Upper lobe of left lung (tissue), 6 donors: ENCODE results near the gene OR10T2. TPM values are rescaled to one million over a fixed set of nuclear protein-coding genes. Genes with fewer than 3 reads are reported as not detected.

Experiments used
- ATAC-seq, 2 donors: fragments of 200-7000 bp; cut with Tn5 transposase; one replicate each; pipeline ENCODE4 v1.9.1; 2022; ENCODE audit warnings: mild to moderate bottlenecking in 2 of 2, moderate library complexity in 2 of 2; ENCODE audit not compliant: low FRiP score in 2 of 2
- DNase-seq, 2 donors: peaks; one replicate each; pipeline ENCODE4 v3.0.0-alpha.2; 2019 to 2020
- H3K27ac ChIP-seq, 4 donors: fragments of 200-600 bp; sonication (generic); one replicate each; pipeline ENCODE4 v1.5.1; 2016 to 2019
- H3K27me3 ChIP-seq, 4 donors: fragments of 200-600 bp; sonication (generic); one replicate each; pipeline ENCODE4 v1.5.1; 2017 to 2019
- H3K36me3 ChIP-seq, 4 donors: fragments of 200-600 bp; sonication (generic); one replicate each; pipeline ENCODE4 v1.5.1; 2016 to 2019
- H3K4me1 ChIP-seq, 4 donors: fragments of 200-600 bp; sonication (generic); one replicate each; pipeline ENCODE4 v1.5.1; 2018 to 2019
- H3K4me3 ChIP-seq, 4 donors: fragments of 200-600 bp; sonication (generic); one replicate each; pipeline ENCODE4 v1.5.1; 2017 to 2019; ENCODE audit warnings: mild to moderate bottlenecking in 2 of 4, moderate library complexity in 1 of 4
- H3K9me3 ChIP-seq, 4 donors: fragments of 200-600 bp; sonication (generic); one replicate each; pipeline ENCODE4 v1.5.1; 2018 to 2019
- EP300 ChIP-seq, 4 donors: sonication (generic); formaldehyde crosslinking; IDR thresholded peaks; one replicate each; pipeline ENCODE4 v1.5.1; 2017; ENCODE audit warnings: antibody characterized with exemption in 4 of 4, control low read depth in 2 of 4
- POLR2A ChIP-seq, 4 donors: fragments of 450-650 bp; IDR thresholded peaks; one replicate each; pipeline ENCODE4 v1.5.1; 2016 to 2017; ENCODE audit warnings: antibody characterized with exemption in 4 of 4, mild to moderate bottlenecking in 2 of 4
- POLR2AphosphoS5 ChIP-seq, 2 donors: sonication (generic); formaldehyde crosslinking; IDR thresholded peaks; one replicate each; pipeline ENCODE4 v1.5.1; 2017; ENCODE audit warnings: antibody characterized with exemption in 2 of 2
- WGBS, 2 donors: methylation state at CpG; one replicate each; pipeline ENCODE4 v1.1.5; 2017 to 2018; 5-methylcytosine and 5-hydroxymethylcytosine counted together
- total RNA-seq, 6 donors: library from RNA; depleted of rRNA in 4 of 6; stranded (reverse); fragments of >200 nt in 4 of 6; gene quantifications; one replicate each; pipeline versions ENCODE4 v1.1.0 to v1.2.1, GENCODE V29; 2016 to 2021
- TF ChIP-seq, protein P1 (sequence below), 6 experiments: fragments of 450-650 bp in 4 of 6; fragments of 200-600 bp in 2 of 6; sonication (generic) in 2 of 6; IDR thresholded peaks; one replicate each; pipeline ENCODE4 v1.5.1; 2016 to 2019; ENCODE audit warnings: antibody characterized with exemption in 6 of 6
- donor health status: DM: no; HTN: no; CAD: no; lungs with moderate emphysema.
- donor health status: DM: no; HTN: yes; CAD: no; lungs with severe emphysema.

Gene OR10T2
- total RNA-seq, 6 donors from 2014 or later = not detected

DNA sequence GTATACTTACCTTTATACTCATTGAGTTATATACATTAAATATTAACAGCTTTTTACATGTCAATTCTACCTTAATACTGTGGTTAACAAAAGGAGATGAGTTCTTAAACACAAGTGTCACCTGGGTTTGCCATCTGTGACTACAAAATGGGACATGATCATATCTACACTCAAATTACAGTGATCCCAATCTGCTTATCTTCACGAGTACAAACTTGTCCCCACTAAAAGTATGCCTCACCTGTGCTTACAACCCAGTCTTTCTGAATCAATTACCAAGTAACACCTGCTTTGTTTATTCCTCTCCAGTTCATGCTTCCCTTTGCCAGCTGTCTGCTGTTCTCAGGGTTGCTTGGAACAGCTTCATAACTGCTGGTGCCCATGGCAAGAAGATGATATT lies 36.8 kb downstream of the OR10T2 start:
- Histone ChIP-seq H3K27ac (no peak overlapping the region), H3K27me3 (no peaks in the 10 kb centered on the region), H3K9me3 (no peaks in the 10 kb centered on the region), H3K4me3 (no peak overlapping the region), H3K4me1 (no peaks in the 10 kb centered on the region), H3K36me3 (no peaks in the 10 kb centered on the region)
- ATAC-seq = no peak
- 52 to 53% methylated on average over 1 of the region's 1 CpG for WGBS, 2 donors
- no peak for TF ChIP-seq EP300 (IDR thresholded peaks at IDR 0.05)
- TF ChIP-seq POLR2A (IDR thresholded peaks at IDR 0.05) = no peak
- TF ChIP-seq, protein P1, sequence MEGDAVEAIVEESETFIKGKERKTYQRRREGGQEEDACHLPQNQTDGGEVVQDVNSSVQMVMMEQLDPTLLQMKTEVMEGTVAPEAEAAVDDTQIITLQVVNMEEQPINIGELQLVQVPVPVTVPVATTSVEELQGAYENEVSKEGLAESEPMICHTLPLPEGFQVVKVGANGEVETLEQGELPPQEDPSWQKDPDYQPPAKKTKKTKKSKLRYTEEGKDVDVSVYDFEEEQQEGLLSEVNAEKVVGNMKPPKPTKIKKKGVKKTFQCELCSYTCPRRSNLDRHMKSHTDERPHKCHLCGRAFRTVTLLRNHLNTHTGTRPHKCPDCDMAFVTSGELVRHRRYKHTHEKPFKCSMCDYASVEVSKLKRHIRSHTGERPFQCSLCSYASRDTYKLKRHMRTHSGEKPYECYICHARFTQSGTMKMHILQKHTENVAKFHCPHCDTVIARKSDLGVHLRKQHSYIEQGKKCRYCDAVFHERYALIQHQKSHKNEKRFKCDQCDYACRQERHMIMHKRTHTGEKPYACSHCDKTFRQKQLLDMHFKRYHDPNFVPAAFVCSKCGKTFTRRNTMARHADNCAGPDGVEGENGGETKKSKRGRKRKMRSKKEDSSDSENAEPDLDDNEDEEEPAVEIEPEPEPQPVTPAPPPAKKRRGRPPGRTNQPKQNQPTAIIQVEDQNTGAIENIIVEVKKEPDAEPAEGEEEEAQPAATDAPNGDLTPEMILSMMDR (IDR thresholded peaks at IDR 0.05) = no peak
- no peak for TF ChIP-seq POLR2AphosphoS5 (IDR thresholded peaks at IDR 0.05)
- no peak for DNase-seq

DNA sequence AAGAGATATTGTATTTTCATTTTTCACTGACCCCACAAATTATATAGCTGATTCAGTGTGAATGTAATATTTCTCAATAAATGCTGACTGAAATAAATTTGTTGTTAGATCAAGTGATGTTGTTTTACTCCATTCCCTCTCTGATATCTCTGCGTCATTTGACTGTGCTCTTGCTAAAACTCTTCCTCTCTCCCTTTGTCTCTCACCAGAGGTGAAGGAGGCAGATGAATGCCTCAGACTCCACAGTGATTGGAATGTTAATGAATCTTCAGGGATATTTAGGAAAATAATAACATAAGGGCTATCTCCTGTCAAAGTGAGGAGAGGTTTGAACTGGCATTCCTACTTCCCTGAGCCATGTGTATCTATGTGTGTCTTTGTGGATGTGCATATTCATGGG lies 41.8 kb downstream of the OR10T2 start:
- Histone ChIP-seq H3K36me3 (no peaks in the 10 kb centered on the region), H3K27ac (no peak overlapping the region), H3K9me3 (no peaks in the 10 kb centered on the region), H3K27me3 (no peaks in the 10 kb centered on the region), H3K4me3 (no peak overlapping the region), H3K4me1 (no peaks in the 10 kb centered on the region)
- no peak for DNase-seq
- ATAC-seq = no peak
- WGBS, 2 donors = 85 to 89% methylated on average over 1 of the region's 1 CpG
- TF ChIP-seq EP300 (IDR thresholded peaks at IDR 0.05) = no peak
- no peak for TF ChIP-seq POLR2A (IDR thresholded peaks at IDR 0.05)
- no peak for TF ChIP-seq POLR2AphosphoS5 (IDR thresholded peaks at IDR 0.05)
- TF ChIP-seq, protein P1 (IDR thresholded peaks at IDR 0.05) = no peak

DNA sequence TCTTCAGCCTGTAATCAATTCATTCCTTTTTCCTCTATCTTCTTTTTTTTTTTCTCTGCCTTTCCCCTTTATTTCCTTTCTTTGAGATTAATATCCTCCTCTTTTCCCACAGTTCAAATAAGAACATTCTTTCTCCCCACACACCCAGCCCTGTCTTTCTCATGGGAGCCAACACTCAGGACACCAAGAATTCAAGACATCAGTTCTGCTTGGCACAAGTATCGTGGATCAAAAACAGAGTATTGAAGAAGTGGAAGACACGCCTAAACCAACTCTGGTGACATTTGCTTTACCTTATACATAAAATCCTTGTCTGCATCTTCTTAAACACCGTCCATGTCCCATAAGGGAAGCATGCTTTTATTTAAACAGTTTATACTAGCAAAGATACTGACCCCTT lies 42.6 kb downstream of the OR10T2 start:
- H3K4me3 ChIP-seq = no peak overlapping the region
- WGBS, 2 donors = 81 to 83% methylated on average over 3 of the region's 3 CpGs

DNA sequence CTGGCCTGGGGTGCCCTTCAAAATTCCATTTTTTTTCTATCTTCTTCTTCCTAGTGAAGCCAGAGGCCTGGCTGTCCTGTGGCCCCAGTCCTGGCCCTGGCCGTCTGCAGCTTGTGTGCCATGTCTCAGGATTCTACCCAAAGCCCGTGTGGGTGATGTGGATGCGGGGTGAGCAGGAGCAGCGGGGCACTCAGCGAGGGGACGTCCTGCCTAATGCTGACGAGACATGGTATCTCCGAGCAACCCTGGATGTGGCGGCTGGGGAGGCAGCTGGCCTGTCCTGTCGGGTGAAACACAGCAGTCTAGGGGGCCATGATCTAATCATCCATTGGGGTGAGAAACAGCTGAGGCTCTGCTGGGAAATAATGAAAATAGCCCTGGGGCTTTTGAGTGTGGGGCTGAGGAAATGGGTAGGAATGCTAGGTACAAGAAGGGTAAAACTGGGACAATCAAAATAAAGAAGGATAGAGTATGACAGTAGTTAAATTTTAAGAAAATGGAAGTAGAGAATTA lies 43.4 kb downstream of the OR10T2 start:
- ATAC-seq (no peak), DNase-seq (peak in 1 of 2 donors; percentile 37)
- H3K4me1 ChIP-seq = no peaks in the 10 kb centered on the region
- H3K36me3 ChIP-seq = no peaks in the 10 kb centered on the region
- no peak overlapping the region for H3K27ac ChIP-seq
- H3K9me3 ChIP-seq = no peaks in the 10 kb centered on the region
- no peak for TF ChIP-seq EP300 (IDR thresholded peaks at IDR 0.05)
- no peak for TF ChIP-seq POLR2A (IDR thresholded peaks at IDR 0.05)
- no peak for TF ChIP-seq POLR2AphosphoS5 (IDR thresholded peaks at IDR 0.05)
- TF ChIP-seq, protein P1 (IDR thresholded peaks at IDR 0.05) = no peak
- H3K27me3 ChIP-seq = no peaks in the 10 kb centered on the region
- no peak overlapping the region for H3K4me3 ChIP-seq
- WGBS, 2 donors = 85 to 89% methylated on average over 10 of the region's 10 CpGs

More for the DNA sequence above, 42.6 kb downstream of the OR10T2 start:
- no peak for DNase-seq
- no peaks in the 10 kb centered on the region for H3K4me1 ChIP-seq
- no peak overlapping the region for H3K27ac ChIP-seq
- H3K36me3 ChIP-seq = no peaks in the 10 kb centered on the region
- no peaks in the 10 kb centered on the region for H3K9me3 ChIP-seq
- H3K27me3 ChIP-seq = no peaks in the 10 kb centered on the region
- no peak for ATAC-seq
- TF ChIP-seq POLR2AphosphoS5 (IDR thresholded peaks at IDR 0.05) = no peak
- TF ChIP-seq POLR2A (IDR thresholded peaks at IDR 0.05) = no peak
- no peak for TF ChIP-seq EP300 (IDR thresholded peaks at IDR 0.05)
- TF ChIP-seq, protein P1 (IDR thresholded peaks at IDR 0.05) = no peak

DNA sequence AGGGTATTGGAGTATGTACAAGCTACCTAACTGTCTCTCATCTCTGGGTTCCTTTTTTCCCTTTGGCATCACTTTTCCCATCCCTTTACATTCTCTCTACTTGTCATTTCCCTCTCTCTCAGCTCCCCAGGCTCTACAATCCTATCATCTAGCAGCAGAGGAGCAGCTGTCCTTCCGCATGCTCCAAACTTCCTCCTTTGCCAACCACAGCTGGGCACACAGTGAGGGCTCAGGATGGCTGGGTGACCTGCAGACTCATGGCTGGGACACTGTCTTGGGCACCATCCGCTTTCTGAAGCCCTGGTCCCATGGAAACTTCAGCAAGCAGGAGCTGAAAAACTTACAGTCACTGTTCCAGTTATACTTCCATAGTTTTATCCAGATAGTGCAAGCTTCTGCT lies 45.0 kb downstream of the OR10T2 start:
- TF ChIP-seq POLR2AphosphoS5 (IDR thresholded peaks at IDR 0.05) (no peak), POLR2A (IDR thresholded peaks at IDR 0.05) (no peak)
- TF ChIP-seq, protein P1 (IDR thresholded peaks at IDR 0.05) = no peak
- DNase-seq = no peak
- Histone ChIP-seq H3K4me3 (no peak overlapping the region), H3K36me3 (no peaks in the 10 kb centered on the region), H3K27me3 (no peaks in the 10 kb centered on the region), H3K9me3 (no peaks in the 10 kb centered on the region), H3K4me1 (no peaks in the 10 kb centered on the region), H3K27ac (no peak overlapping the region)
- peak in 1 of 2 donors; percentile 59 for ATAC-seq
- WGBS, 2 donors = 59 to 64% methylated on average over 2 of the region's 2 CpGs
